HG02981 (cell line): Measurements from ENCODE around the gene DHRSX.
"Not testable (repeated sequence)": the region's sequence is repeated elsewhere in the genome, so short reads cannot be mapped to it uniquely, and the experiment has no call there.

Experiments used
- ATAC-seq: cut with Tn5 transposase; IDR thresholded peaks from one replicate; pipeline ENCODE4 v1.9.1; 2021; ENCODE audit warnings: mild to moderate bottlenecking, moderate library complexity; ENCODE audit not compliant: unreplicated experiment

Gene DHRSX, protein sequence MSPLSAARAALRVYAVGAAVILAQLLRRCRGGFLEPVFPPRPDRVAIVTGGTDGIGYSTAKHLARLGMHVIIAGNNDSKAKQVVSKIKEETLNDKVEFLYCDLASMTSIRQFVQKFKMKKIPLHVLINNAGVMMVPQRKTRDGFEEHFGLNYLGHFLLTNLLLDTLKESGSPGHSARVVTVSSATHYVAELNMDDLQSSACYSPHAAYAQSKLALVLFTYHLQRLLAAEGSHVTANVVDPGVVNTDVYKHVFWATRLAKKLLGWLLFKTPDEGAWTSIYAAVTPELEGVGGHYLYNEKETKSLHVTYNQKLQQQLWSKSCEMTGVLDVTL

DNA sequence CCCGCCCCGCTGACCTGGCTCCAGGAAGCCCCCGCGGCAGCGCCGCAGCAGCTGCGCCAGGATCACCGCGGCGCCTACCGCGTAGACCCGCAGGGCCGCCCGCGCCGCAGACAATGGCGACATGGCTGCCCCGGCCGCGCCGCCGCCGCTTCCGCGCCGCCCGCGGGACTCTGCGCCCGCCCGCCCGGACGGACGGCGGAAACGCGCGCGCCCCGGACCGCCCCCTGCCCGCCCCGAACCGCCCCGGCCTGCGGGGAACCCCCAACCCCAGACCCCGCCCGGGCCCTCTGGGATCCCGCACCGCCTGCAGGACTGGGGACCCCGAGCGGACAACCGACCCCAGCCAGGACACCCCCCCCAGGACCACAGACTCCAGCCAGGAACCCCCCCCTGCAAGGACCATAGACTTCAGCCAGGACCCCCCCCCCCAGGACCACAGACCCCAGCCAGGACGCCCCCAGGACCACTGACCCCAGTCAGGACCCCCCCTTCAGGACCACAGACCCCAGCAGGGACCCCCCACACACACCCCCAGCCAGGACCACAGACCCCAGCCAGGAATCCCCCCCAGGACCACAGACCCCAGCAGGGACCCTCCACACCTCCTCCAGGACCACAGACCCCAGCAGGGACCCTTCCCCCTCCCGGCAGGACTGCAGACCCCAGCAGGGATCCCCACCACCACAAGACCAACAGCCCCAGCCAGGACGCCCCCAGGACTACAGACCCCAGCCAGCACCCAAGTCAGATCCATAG lies at the start of gene DHRSX, which contains the start of gene ZBED1:
Gene DHRSX (minus strand): TSS at position 174 of the 756 bp plus-strand sequence. CDS start 51 bp downstream, at position 123.
Gene ZBED1 (minus strand): TSS at position 174 of the 756 bp plus-strand sequence. CDS start 10,257 bp downstream, outside the sequence.
- peak; percentile 57 for ATAC-seq

DNA sequence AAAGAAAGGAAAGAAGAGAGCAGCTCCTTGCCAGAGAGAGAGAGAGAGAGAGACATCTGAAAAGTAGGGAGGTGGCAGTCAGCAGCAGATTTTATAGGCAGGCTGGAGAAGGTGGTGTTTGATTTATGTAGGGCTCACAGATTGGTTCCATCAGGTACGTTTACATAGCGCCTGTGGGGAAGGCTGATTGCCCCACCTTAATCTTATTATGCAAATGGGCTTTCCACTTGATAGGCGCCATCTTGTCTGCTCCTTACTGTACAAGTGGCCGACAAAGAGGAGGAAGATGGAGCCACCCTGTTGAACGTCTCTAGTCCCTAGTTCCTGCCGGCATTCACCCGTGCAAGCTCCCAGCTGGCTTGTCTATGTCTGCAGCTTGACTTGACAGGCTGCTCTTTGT lies 49.1 kb upstream of the DHRSX start:
- ATAC-seq = no peak

- no peak for ATAC-seq
Measured at GRCh38 chrX:2548711-2549423, 48.1 kb upstream of the DHRSX start.

- ATAC-seq = no peak
Measured at GRCh38 chrX:2547736-2548135, 47.0 kb upstream of the DHRSX start.

GRCh38 chrX:2546496-2546895 lies 45.7 kb upstream of the DHRSX start:
- no peak for ATAC-seq

DNA sequence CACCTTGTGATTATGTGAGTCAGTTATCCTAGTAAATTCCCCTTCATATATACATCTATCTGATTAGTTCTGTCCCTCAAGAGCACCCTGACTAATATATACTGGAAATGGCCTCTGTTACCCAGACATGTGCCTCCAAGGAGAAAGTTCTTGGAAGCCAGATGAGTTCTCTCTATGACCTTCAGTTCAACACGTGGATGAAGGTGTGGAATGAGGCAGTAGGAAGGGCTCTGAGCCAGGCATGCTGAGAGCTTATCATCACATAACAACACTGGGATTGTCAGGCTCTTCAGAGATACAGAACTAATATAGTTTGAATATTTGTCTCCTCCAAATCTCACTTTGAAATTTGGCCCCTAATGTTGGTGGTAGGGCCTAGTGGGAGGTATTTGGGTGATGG lies 44.4 kb upstream of the DHRSX start:
- ATAC-seq = no peak

- no peak for ATAC-seq
Measured at GRCh38 chrX:2542826-2543521, 42.2 kb upstream of the DHRSX start.

DNA sequence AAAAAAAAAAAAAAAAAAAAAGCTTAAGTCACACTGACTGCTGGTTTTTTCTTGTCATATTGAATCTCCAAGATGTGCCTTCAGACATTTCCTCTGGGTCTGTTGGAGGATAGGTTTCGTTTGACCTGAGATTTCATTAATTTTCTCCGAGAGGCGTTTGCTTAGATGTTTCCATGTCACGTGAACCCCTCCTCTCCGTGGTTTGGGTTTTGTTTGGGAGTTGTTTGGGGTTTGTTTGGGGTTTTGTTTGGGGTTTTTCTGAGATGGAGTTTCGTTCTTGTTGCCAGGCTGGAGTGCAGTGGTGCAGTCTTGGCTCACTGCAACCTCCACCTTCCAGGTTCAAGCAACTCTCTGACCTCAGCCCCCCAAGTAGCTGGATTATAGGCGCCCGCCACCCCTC lies 40.8 kb upstream of the DHRSX start:
- no peak for ATAC-seq

GRCh38 chrX:2540426-2540947 lies 39.7 kb upstream of the DHRSX start:
- no peak for ATAC-seq

DNA sequence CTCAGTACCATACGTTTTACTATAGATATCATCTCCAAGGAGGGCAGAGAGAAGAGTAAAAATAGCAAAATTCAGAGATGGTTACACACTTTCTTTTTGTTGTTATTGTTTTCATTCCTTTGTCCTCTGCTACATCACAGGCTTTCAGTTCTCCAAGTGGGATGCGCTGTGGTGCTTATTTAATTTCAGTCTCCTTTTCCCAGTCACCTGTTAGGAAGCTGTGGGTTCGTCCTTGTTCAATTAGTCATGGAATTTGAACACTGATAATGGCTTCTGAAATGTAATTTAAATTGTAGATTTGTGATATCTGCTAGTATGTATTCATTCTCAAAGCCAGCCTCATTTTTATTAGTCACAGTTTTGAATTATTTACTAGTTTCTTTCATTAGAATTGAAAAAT lies 38.8 kb upstream of the DHRSX start:
- no peak for ATAC-seq

DNA sequence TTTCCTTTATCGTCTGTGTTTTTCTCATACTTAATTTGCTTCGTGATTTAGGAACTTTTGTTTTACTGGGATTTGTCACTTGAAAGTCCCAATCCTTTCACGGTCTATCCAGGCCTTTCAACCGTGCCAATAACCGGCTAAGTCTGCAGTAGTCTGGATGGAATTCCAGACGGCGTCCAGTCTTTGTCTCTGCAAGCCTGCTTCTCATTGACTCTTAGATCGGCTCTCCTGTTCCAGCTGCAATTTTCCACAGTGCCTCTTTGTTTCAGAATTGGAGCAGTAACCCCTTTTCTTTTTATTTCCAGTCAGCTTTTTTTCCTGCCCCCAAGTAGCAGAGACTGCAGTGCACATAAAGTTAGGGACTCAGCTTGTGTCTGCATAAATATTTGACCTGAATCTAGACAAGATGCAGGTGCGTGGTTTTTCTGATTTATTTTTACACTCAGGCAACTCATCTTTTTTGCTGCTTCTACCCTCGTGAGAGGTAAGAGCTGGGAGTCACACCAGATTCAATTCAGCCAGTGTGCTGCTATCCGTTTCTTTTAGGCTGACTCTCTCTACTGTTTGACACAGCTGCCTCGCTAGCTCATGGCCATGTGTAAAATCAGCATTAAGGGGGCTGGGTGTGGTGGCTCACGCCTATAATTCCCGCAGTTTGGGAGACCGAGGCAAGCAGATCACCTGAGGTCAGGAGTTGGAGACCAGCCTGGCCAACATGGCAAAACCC lies 37.4 kb upstream of the DHRSX start:
- ATAC-seq = no peak

DNA sequence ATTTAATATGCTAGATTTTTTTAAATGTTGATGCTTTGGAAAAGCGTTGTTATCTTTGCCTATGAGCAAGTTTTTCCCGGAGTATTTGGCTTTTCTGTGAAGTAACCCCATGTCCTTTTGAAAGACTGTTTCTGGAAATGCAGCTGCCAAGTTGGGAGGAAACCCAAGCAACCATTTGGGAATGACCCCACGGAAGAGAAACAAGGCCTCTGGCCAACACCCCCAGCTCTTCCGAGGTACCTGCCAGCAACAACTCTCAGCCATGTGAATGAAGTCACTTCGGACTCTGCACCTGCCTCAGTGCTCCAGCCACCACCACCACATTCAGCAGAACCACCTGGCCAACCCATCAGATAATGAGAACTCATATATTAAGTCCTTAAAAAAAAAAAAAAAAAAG lies 36.2 kb upstream of the DHRSX start:
- ATAC-seq = no peak

DNA sequence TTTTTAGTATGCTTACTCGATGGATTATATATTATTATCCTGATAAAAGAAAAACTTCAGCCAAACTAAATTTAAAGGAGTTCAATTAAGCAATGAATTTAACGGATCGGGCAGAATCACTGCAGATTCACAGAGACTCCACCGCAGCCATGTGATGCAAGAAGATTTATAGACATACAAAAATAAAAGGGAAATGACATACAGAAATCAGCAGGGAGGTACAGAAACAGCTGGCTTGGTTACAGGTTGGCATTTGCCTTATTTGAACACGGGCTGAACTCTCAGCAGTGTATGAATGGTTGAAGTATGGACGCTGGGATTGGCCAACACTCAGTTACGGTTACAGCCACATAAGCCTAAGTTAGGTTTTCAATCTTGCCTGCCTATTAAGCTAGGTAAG lies 35.4 kb upstream of the DHRSX start:
- ATAC-seq = no peak

DNA sequence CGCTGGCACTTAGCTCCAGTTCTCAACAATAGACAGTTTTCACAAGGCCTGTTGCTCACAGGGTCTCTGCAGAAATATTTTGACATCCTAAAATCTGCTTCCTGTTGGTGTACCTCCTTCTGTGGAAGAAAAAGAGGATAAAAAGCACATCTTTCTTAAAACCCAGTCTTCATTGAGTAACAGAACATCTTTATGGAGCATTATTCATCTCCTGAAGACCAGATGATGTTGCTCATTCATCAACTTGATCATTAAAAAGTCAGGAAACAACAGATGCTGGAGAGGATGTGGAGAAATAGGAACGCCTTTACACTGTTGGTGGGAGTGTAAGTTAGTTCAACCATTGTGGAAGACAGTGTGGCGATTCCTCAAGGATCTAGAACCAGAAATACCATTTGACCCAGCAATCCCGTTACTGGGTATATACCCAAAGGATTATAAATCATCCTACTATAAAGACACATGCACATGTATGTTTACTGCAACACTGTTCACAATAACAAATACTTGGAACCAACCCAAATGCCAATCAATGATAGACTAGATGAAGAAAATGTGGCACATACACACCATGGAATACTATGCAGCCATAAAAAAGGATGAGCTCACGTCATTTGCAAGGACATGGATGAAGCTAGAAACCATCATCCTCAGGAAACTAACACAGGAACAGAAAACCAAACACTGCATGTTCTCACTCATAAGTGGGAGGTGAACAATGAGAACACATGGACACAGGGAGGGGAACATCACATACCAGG lies 33.7 kb upstream of the DHRSX start:
- ATAC-seq = not testable (repeated sequence)

- no peak for ATAC-seq
Measured at GRCh38 chrX:2533424-2533823, 32.6 kb upstream of the DHRSX start.

DNA sequence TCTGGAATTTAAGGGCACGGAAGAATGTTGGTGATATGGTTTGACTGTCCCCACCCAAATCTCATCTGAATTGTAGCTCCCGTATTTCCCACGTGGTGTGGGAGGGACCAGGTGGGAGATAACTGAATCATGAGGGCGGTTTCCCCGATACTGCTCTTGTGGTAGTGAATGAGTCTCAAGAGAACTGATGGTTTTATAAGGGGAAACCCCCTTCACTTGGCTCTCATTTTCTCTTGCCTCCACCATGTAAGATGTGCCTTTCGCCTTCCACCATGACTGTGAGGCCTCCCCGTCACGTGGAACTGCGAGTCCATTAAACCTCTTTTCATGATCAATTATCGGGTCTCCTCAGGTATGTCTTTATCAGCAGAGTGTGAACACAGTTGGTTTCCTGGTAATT lies 25.6 kb upstream of the DHRSX start:
- ATAC-seq = no peak

DNA sequence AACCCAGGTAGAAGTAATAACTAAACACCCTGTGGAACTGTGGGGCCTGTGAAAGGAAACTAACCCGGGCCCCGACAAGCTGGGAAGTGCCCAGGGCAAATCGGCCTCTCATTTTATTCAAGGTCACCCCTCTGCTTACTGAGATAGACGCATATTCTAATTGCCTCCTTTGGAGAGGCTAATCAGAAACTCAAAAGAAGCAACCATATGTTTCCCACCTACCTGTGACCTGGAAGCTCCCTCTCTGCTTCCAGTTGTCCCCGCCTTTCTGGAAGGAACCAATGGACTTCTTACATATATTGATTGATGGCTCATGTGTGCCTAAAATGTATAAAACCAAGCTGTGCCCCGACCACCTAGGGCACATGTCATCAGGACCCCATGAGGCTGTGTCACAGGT lies 23.1 kb upstream of the DHRSX start:
- no peak for ATAC-seq

DNA sequence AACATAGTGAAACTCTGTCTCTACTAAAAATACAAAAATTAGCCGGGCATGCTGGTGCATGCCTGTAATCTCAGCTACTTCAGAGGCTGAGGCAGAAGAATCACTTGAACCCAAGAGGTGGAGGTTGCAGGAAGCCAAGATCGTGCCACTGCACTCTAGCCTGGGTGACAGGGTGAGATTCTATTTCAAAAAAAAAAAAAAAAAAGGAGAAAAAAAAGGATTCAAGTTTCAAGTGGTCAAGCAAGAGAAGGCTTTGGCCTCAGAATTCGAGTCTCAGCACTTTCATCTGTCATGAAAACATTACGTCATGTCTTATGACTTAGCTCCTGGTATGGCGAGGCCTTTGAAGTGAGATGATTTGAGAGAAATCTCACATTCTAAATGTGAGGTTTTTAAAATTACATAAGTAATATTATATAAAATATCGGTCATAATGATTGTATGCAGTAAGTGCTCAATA lies 21.2 kb upstream of the DHRSX start:
- ATAC-seq = peak; percentile 10
